ENCODE data around the gene DPT.

Gene DPT

GRCh38 chr1:168734946-168735345, 5.9 kb upstream of the DPT start:
- no peak for DNase-seq

GRCh38 chr1:168734271-168734670, 5.3 kb upstream of the DPT start:
- DNase-seq = no peak

- no peak for DNase-seq
These were observed 4.2 kb upstream of the DPT start for GRCh38 chr1:168733241-168733640.

- no peak for DNase-seq
These were observed 3.7 kb upstream of the DPT start for GRCh38 chr1:168732736-168733135.

GRCh38 chr1:168731244-168731953, 2.4 kb upstream of the DPT start:
- DNase-seq = no peak

GRCh38 chr1:168729405-168729802, 398 bp upstream of the DPT start:
- no peak for DNase-seq

GRCh38 chr1:168726719-168727118, 2.3 kb downstream of the DPT start:
- DNase-seq = no peak

GRCh38 chr1:168726281-168726680, 2.7 kb downstream of the DPT start:
- no peak for DNase-seq

- DNase-seq = no peak
These were observed 3.2 kb downstream of the DPT start for GRCh38 chr1:168725831-168726230.

- no peak for DNase-seq
These were observed 3.9 kb downstream of the DPT start for GRCh38 chr1:168725060-168725459.

GRCh38 chr1:168723000-168723399, 6.0 kb downstream of the DPT start:
- no peak for DNase-seq

GRCh38 chr1:168720839-168721238, 8.2 kb downstream of the DPT start:
- DNase-seq = no peak

- no peak for DNase-seq
These were observed 9.5 kb downstream of the DPT start for GRCh38 chr1:168719306-168720111.

GRCh38 chr1:168717906-168718891, 10.8 kb downstream of the DPT start:
- DNase-seq = no peak

- DNase-seq = no peak
These were observed 15.0 kb downstream of the DPT start for GRCh38 chr1:168714012-168714411.

GRCh38 chr1:168709405-168710363, 19.3 kb downstream of the DPT start:
- no peak for DNase-seq

- DNase-seq = no peak
These were observed 20.2 kb downstream of the DPT start for GRCh38 chr1:168708698-168709404.

GRCh38 chr1:168706391-168706992, 22.5 kb downstream of the DPT start:
- no peak for DNase-seq

GRCh38 chr1:168700575-168701268, 28.3 kb downstream of the DPT start:
- DNase-seq = no peak

- DNase-seq = no peak
These were observed 30.6 kb downstream of the DPT start for GRCh38 chr1:168698453-168698852.
